ENCODE data around the gene OTUD5. TPM values are rescaled to one million over a fixed set of nuclear protein-coding genes. Genes with fewer than 3 reads are reported as not detected.

The OTUD5 gene
- total and polyA plus RNA-seq, 2 experiments from 2014 or later, result 47.8 to 56.6 TPM

DNA sequence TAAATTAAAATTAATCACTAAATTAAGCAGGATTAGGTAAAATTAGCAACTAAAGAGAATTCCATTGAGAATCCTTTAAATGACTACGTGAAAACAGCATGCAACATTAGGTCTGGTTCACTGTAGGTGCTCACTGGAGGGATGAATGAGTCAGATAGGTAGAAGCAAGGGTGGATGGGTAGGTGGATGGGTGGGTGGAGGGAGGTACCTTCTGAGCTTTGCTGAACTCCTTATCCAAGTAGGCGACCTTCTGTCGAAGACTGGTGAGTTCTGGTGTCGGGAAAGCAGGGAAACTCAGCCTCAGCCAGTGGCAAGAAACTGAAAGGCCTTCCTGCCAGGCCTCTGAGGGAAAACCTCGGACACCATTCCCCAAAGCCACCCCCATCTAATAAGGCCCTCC, 41.6 kb upstream of the OTUD5 start:
- H3K4me1 ChIP-seq (ENCODE audit: low read depth), result no peaks in the 10 kb centered on the region
- no peak overlapping the region for H3K4me3 ChIP-seq
- no peak for DNase-seq (ENCODE audit: low read depth in 1 of 2, low spot score in 1 of 2)
- no peak overlapping the region for H3K27ac ChIP-seq
- H3K9me3 ChIP-seq (ENCODE audit: low read depth), result no peaks in the 10 kb centered on the region
- no peaks in the 10 kb centered on the region for H3K27me3 ChIP-seq
- TF ChIP-seq, protein P1, sequence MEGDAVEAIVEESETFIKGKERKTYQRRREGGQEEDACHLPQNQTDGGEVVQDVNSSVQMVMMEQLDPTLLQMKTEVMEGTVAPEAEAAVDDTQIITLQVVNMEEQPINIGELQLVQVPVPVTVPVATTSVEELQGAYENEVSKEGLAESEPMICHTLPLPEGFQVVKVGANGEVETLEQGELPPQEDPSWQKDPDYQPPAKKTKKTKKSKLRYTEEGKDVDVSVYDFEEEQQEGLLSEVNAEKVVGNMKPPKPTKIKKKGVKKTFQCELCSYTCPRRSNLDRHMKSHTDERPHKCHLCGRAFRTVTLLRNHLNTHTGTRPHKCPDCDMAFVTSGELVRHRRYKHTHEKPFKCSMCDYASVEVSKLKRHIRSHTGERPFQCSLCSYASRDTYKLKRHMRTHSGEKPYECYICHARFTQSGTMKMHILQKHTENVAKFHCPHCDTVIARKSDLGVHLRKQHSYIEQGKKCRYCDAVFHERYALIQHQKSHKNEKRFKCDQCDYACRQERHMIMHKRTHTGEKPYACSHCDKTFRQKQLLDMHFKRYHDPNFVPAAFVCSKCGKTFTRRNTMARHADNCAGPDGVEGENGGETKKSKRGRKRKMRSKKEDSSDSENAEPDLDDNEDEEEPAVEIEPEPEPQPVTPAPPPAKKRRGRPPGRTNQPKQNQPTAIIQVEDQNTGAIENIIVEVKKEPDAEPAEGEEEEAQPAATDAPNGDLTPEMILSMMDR (IDR thresholded peaks at IDR 0.05; ENCODE audit: low read depth, low read length), result no peak
- H3K36me3 ChIP-seq, result no peaks in the 10 kb centered on the region

DNA sequence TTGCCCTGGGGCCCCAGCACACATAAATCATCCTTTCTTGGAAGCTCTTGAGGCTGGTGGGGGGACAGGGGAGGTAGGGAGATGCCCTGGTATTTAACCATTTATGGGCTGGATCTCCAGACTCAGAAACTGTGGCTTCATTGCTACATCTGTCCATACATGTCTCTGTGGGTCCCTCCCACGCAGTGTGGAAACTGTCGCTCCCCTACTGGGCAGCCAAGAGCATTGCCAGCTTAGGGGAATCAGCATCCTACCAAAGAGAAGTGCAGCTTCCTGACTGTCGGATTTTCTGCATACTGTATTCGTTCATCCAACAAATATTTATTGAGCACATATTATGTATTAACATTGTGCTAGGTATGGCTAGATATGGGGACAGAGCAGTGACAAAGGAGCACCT, 41.0 kb upstream of the OTUD5 start:
- no peaks in the 10 kb centered on the region for H3K27me3 ChIP-seq
- H3K27ac ChIP-seq, result no peak overlapping the region
- H3K36me3 ChIP-seq, result no peaks in the 10 kb centered on the region
- DNase-seq (ENCODE audit: low read depth in 1 of 2, low spot score in 1 of 2), result peak in 1 of 2 donors; percentile 2
- TF ChIP-seq, protein P1 (IDR thresholded peaks at IDR 0.05; ENCODE audit: low read depth, low read length), result no peak
- no peaks in the 10 kb centered on the region for H3K9me3 ChIP-seq (ENCODE audit: low read depth)
- no peaks in the 10 kb centered on the region for H3K4me1 ChIP-seq (ENCODE audit: low read depth)
- H3K4me3 ChIP-seq, result no peak overlapping the region

DNA sequence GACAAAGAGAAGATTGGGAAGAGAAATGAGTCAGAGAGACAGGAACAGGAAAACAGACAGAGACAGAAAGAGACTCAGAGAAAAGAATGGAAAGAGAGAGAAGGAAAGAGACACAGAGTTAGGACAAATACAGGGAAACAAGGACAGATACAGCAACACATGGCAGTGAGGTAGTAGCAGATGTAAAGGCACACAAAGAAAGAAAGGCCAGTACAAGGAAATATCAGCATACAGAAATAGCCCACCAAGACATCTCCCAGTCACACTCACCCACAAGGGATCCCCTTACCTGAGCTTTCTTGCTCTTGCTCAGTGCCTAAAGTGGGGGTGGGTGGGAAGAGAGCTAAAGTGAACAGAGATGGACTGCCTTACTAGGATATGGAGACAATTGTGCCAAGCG, 40.5 kb upstream of the OTUD5 start:
- Histone ChIP-seq H3K4me3 (no peak overlapping the region), H3K9me3 (ENCODE audit: low read depth) (no peaks in the 10 kb centered on the region), H3K27me3 (no peaks in the 10 kb centered on the region), H3K4me1 (ENCODE audit: low read depth) (no peaks in the 10 kb centered on the region), H3K36me3 (no peaks in the 10 kb centered on the region), H3K27ac (no peak overlapping the region)
- TF ChIP-seq, protein P1 (IDR thresholded peaks at IDR 0.05; ENCODE audit: low read depth, low read length), result no peak
- no peak for DNase-seq (ENCODE audit: low read depth in 1 of 2, low spot score in 1 of 2)

DNA sequence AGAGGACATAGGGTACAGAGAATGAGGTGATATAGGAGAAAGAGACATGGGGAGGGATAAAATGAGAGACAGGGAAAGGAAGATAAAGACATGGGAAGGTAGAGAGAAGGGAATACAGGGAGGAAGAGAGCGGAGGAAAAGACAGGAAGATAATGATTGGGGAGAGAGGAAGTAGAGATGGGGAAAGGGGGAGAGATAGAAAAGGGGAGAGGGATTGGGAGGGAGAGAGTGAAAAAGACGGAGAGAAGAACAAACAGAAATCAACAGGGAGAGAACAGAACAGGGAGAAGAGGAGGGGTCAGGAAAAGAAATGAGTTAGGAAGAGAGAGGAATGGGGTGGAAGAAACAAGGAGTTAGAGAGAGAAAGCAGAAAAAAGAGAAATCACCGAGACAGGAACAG, 40.0 kb upstream of the OTUD5 start:
- Histone ChIP-seq H3K4me3 (no peak overlapping the region), H3K9me3 (ENCODE audit: low read depth) (no peaks in the 10 kb centered on the region), H3K27ac (no peak overlapping the region), H3K4me1 (ENCODE audit: low read depth) (no peaks in the 10 kb centered on the region), H3K27me3 (no peaks in the 10 kb centered on the region), H3K36me3 (no peaks in the 10 kb centered on the region)
- TF ChIP-seq, protein P1 (IDR thresholded peaks at IDR 0.05; ENCODE audit: low read depth, low read length), result no peak
- no peak for DNase-seq (ENCODE audit: low read depth in 1 of 2, low spot score in 1 of 2)

DNA sequence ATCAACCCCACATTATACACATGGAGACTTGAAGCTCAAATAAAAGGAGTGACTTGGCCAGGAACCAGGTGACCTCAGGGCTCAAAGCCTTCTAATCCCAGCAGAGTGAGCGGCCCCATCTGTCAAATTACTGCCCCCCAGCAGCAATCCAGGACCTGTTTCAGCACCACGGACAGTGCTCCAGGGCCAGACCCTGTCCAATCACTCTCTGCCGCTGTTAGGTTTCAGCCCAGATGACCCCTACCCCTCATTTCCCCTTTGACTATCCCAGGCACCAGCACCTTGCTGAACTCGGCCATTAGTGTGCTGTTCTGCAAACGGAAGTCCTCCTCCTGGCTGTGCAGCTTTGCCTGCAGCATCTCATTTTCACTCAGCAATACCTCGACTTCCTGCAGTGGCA, 39.6 kb upstream of the OTUD5 start:
- TF ChIP-seq, protein P1 (IDR thresholded peaks at IDR 0.05; ENCODE audit: low read depth, low read length), result no peak
- Histone ChIP-seq H3K36me3 (no peaks in the 10 kb centered on the region), H3K27me3 (no peaks in the 10 kb centered on the region), H3K27ac (no peak overlapping the region), H3K9me3 (ENCODE audit: low read depth) (no peaks in the 10 kb centered on the region), H3K4me1 (ENCODE audit: low read depth) (no peaks in the 10 kb centered on the region), H3K4me3 (no peak overlapping the region)
- DNase-seq (ENCODE audit: low read depth in 1 of 2, low spot score in 1 of 2), result peak in 1 of 2 donors; percentile 47

DNA sequence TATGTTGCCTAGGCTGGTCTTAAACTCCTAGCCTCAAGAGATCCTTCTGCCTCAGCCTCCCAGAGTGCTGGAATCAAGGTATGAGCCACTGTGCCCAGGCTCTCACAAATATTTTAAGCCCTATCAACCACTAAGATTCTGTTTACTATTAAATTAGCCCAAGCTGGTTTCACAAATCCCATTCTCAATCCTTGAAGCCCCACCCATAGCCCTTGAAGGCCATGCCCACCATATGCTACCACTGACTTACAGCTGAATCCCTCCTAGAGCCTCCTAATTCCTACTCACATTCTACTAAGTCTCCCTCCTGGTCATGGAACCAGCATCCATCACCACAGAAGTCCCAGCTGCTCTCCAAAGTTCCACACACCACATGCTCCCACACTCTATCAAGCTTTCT, 34.9 kb upstream of the OTUD5 start:
- Histone ChIP-seq H3K27me3 (no peaks in the 10 kb centered on the region), H3K9me3 (ENCODE audit: low read depth) (no peaks in the 10 kb centered on the region), H3K36me3 (no peaks in the 10 kb centered on the region), H3K4me3 (no peak overlapping the region), H3K27ac (no peak overlapping the region), H3K4me1 (ENCODE audit: low read depth) (no peaks in the 10 kb centered on the region)
- DNase-seq (ENCODE audit: low read depth in 1 of 2, low spot score in 1 of 2), result no peak
- TF ChIP-seq, protein P1 (IDR thresholded peaks at IDR 0.05; ENCODE audit: low read depth, low read length), result no peak
